Stimulated activated CD4-positive, alpha-beta T cell treated with anti-CD3 and anti-CD28 coated beads, TNF-alpha, amount 100 ng/mL, for 1 hour (primary cell): ENCODE data around the gene SETD3.

Experiments
- DNase-seq, 3 donors: peaks; one replicate each; pipeline ENCODE4 v3.0.0-alpha.2; 2020; ENCODE audit warnings: low read depth in 3 of 3, low spot score in 1 of 3

The SETD3 gene

GRCh38 chr14:99497894-99498293 lies 17.2 kb upstream of the SETD3 start:
- no peak for DNase-seq

- no peak for DNase-seq
These were observed 16.7 kb upstream of the SETD3 start for GRCh38 chr14:99497341-99497740.

- DNase-seq = no peak
These were observed 3.4 kb upstream of the SETD3 start for GRCh38 chr14:99484106-99484505.

GRCh38 chr14:99481745-99482099 lies 1.1 kb upstream of the SETD3 start:
- no peak for DNase-seq

GRCh38 chr14:99480917-99481744 lies 472 bp upstream of the SETD3 start, which contains the start of gene CCNK:
CCNK (plus strand) TSS chr14:99481409; CDS start chr14:99492678, 11,269 bp downstream.
- peak; percentile 99 to 100 (median 100) for DNase-seq

GRCh38 chr14:99479160-99479905 lies 1.3 kb downstream of the SETD3 start:
- DNase-seq = no peak

- DNase-seq = no peak
These were observed 2.5 kb downstream of the SETD3 start for GRCh38 chr14:99478128-99478527.

GRCh38 chr14:99476864-99477263 lies 3.8 kb downstream of the SETD3 start:
- DNase-seq = no peak

- DNase-seq = no peak
These were observed 5.0 kb downstream of the SETD3 start for GRCh38 chr14:99475660-99476059.

GRCh38 chr14:99475179-99475578 lies 5.5 kb downstream of the SETD3 start:
- no peak for DNase-seq

GRCh38 chr14:99473458-99473857 lies 7.2 kb downstream of the SETD3 start:
- no peak for DNase-seq

GRCh38 chr14:99472937-99473336 lies 7.7 kb downstream of the SETD3 start:
- DNase-seq = no peak

GRCh38 chr14:99471731-99472130 lies 8.9 kb downstream of the SETD3 start:
- DNase-seq = no peak

GRCh38 chr14:99468836-99469592 lies 11.6 kb downstream of the SETD3 start:
- DNase-seq = no peak

- DNase-seq = no peak
These were observed 12.6 kb downstream of the SETD3 start for GRCh38 chr14:99468081-99468480.

- DNase-seq = no peak
These were observed 13.2 kb downstream of the SETD3 start for GRCh38 chr14:99467336-99468078.

- no peak for DNase-seq
These were observed 13.9 kb downstream of the SETD3 start for GRCh38 chr14:99466758-99467157.

GRCh38 chr14:99465288-99465687 lies 15.4 kb downstream of the SETD3 start:
- no peak for DNase-seq

GRCh38 chr14:99463974-99464373 lies 16.7 kb downstream of the SETD3 start:
- no peak for DNase-seq

GRCh38 chr14:99462210-99462609 lies 18.4 kb downstream of the SETD3 start:
- no peak for DNase-seq
